Prostate gland (tissue), 2 donors: ENCODE data around the gene WDFY3.

Experiments
- POLR2A ChIP-seq: fragments of 450-650 bp; IDR thresholded peaks from one replicate; pipeline ENCODE4 v1.6.1; 2016; ENCODE audit warnings: antibody characterized with exemption, mild to moderate bottlenecking
- TF ChIP-seq, protein P1 (sequence below), 4 experiments: fragments of 200-600 bp in 2 of 4; fragments of 450-650 bp in 2 of 4; sonication (generic) in 2 of 4; IDR thresholded peaks; 1 replicate in 3 of 4; 2 replicates in 1 of 4; pipeline ENCODE4 v1.5.1; 2016 to 2019; ENCODE audit warnings: antibody characterized with exemption in 4 of 4, mild to moderate bottlenecking in 2 of 4, moderate library complexity in 2 of 4

- TF ChIP-seq, protein P1, sequence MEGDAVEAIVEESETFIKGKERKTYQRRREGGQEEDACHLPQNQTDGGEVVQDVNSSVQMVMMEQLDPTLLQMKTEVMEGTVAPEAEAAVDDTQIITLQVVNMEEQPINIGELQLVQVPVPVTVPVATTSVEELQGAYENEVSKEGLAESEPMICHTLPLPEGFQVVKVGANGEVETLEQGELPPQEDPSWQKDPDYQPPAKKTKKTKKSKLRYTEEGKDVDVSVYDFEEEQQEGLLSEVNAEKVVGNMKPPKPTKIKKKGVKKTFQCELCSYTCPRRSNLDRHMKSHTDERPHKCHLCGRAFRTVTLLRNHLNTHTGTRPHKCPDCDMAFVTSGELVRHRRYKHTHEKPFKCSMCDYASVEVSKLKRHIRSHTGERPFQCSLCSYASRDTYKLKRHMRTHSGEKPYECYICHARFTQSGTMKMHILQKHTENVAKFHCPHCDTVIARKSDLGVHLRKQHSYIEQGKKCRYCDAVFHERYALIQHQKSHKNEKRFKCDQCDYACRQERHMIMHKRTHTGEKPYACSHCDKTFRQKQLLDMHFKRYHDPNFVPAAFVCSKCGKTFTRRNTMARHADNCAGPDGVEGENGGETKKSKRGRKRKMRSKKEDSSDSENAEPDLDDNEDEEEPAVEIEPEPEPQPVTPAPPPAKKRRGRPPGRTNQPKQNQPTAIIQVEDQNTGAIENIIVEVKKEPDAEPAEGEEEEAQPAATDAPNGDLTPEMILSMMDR (IDR thresholded peaks at IDR 0.05), result no peak
- TF ChIP-seq POLR2A, result no peak
Measured at GRCh38 chr4:84697159-84697558, 269.3 kb downstream of the WDFY3 start.
